Measurements from ENCODE around the gene TMEM201. TPM values are rescaled to one million over a fixed set of nuclear protein-coding genes. Genes with fewer than 3 reads are reported as not detected.
"Not testable (repeated sequence)": the region's sequence is repeated elsewhere in the genome, so short reads cannot be mapped to it uniquely, and the experiment has no call there.

Gene TMEM201
- polyA plus RNA-seq, 2 of the 4 experiments (the other 2 are of a cell fraction) = 1.9 to 8.7 TPM

GRCh38 chr1:9621032-9621431 lies 32.3 kb downstream of the TMEM201 start:
- Histone ChIP-seq H3K9me3 (no peaks in the 10 kb centered on the region), H3K4me1 (no peaks in the 10 kb centered on the region), H3K4me3 (no peak overlapping the region), H3K27ac (no peak overlapping the region), H3K4me2 (no peak overlapping the region)
- DNase-seq (ENCODE audit: low read depth in 1 of 2, low spot score in 1 of 2) (no peak), FAIRE-seq (no peak), ATAC-seq (no peak)
- CTCF ChIA-PET = no interaction called here
- POLR2A ChIA-PET = no interaction called here
- TF ChIP-seq CHD2 (IDR thresholded peaks at IDR 0.05; ENCODE audit: low read length, partially characterized antibody) (no peak), CHD4 (IDR thresholded peaks at IDR 0.05; ENCODE audit: borderline replicate concordance) (no peak), ESRRA (IDR thresholded peaks at IDR 0.05; ENCODE audit: borderline replicate concordance, low read length) (no peak), HOXB13 (CRISPR knock-in tag; IDR thresholded peaks at IDR 0.05; ENCODE audit: low read depth) (no peak), ZSCAN20 (CRISPR knock-in tag; IDR thresholded peaks at IDR 0.05) (no peak), KDM1A (IDR thresholded peaks at IDR 0.05; ENCODE audit: low read depth) (no peak), SREBF2 (IDR thresholded peaks at IDR 0.05) (no peak), CBX2 (IDR thresholded peaks at IDR 0.05; ENCODE audit: borderline replicate concordance, low read depth) (no peak), TP53 (CRISPR knock-in tag; IDR thresholded peaks at IDR 0.05) (no peak), EP300 (IDR thresholded peaks at IDR 0.05) (no peak), PHF8 (IDR thresholded peaks at IDR 0.05; ENCODE audit: borderline replicate concordance, low read depth) (no peak), POLR2A (IDR thresholded peaks at IDR 0.05; ENCODE audit: low read length) (no peak), RFX5 (IDR thresholded peaks at IDR 0.05) (no peak)

GRCh38 chr1:9624081-9624480 lies 35.4 kb downstream of the TMEM201 start:
- CTCF ChIA-PET = interaction anchor here (0.7 to 1.3 kb wide), 2 partner anchors 66 to 183 kb away, joined by 3 to 4 read pairs; no protein-coding TSS in a partner anchor
- Histone ChIP-seq H3K4me3 (no peak overlapping the region), H3K4me2 (no peak overlapping the region), H3K27ac (no peak overlapping the region), H3K9me3 (no peaks in the 10 kb centered on the region), H3K4me1 (no peaks in the 10 kb centered on the region)
- DNase-seq (ENCODE audit: low read depth in 1 of 2, low spot score in 1 of 2) (no peak), ATAC-seq (no peak), FAIRE-seq (no peak)
- WGBS (ENCODE audit: missing lambda C conversion rate) = 66% methylated on average over 2 of the region's 2 CpGs
- TF ChIP-seq, protein P1, sequence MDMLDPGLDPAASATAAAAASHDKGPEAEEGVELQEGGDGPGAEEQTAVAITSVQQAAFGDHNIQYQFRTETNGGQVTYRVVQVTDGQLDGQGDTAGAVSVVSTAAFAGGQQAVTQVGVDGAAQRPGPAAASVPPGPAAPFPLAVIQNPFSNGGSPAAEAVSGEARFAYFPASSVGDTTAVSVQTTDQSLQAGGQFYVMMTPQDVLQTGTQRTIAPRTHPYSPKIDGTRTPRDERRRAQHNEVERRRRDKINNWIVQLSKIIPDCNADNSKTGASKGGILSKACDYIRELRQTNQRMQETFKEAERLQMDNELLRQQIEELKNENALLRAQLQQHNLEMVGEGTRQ (IDR thresholded peaks at IDR 0.05) = no peak
- TF ChIP-seq HEYL (CRISPR knock-in tag; IDR thresholded peaks at IDR 0.05) (no peak), CHD4 (IDR thresholded peaks at IDR 0.05; ENCODE audit: borderline replicate concordance) (no peak), PHF8 (IDR thresholded peaks at IDR 0.05; ENCODE audit: borderline replicate concordance, low read depth) (no peak), JUN (IDR thresholded peaks at IDR 0.05) (no peak), SMC3 (IDR thresholded peaks at IDR 0.05) (no peak), HES2 (IDR thresholded peaks at IDR 0.05) (no peak), EP300 (IDR thresholded peaks at IDR 0.05) (no peak), RNF2 (IDR thresholded peaks at IDR 0.05; ENCODE audit: borderline replicate concordance, low read depth) (no peak)
- POLR2A ChIA-PET = no interaction called here

- FAIRE-seq; H3K4me1 ChIP-seq; POLR2A ChIA-PET; H3K4me2 ChIP-seq; DNase-seq (ENCODE audit: low read depth in 1 of 2, low spot score in 1 of 2); H3K4me3 ChIP-seq; H3K9me3 ChIP-seq; H3K27ac ChIP-seq; ATAC-seq: not testable (repeated sequence)
- CTCF ChIA-PET = interaction anchor here (0.7 to 4.6 kb wide), 8 partner anchors 9 to 244 kb away, joined by 3 to 32 read pairs (median 20); no protein-coding TSS in a partner anchor
- whole genome bisulfite sequencing (ENCODE audit: missing lambda C conversion rate) = 93% methylated on average over 3 of the region's 3 CpGs
Measured at GRCh38 chr1:9625030-9625429, 36.3 kb downstream of the TMEM201 start.

DNA sequence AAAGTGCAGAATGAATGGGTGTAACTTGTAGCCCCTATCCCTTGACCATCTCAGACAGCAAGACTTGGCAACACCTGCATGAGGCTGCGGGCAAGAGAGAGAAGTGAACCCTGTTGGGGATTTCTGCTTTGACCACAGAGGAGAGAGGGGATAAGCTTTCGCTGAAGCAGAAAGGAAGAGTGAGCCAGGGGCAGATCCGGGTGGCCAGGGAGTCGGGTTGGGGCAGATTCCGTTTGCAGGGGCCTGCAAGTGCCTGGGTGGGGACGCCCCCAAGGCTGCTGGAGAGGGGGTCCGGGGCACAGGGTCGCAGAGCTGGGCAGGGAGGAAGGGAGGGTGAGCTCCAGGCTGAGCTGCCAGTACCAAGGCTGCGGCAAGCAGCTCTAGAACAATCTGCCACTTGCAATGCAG lies 37.5 kb downstream of the TMEM201 start:
- WGBS (ENCODE audit: missing lambda C conversion rate) = 39% methylated on average over 7 of the region's 9 CpGs
- DNase-seq (ENCODE audit: low read depth in 1 of 2, low spot score in 1 of 2) (no peak), ATAC-seq (peak in 1 of 2 experiments; percentile 4; a peak in 2 of 6 replicates), FAIRE-seq (no peak)
- ChIA-PET POLR2A (interaction anchor here (1.0 kb wide), 1 partner anchor 62 kb away, joined by 3 read pairs; no protein-coding TSS in a partner anchor), CTCF (interaction anchor here (0.6 to 4.6 kb wide), 48 partner anchors 8 to 1097 kb away, joined by 3 to 37 read pairs (median 5); partner anchors contain the start of gene PIK3CD)
- Histone ChIP-seq H3K4me2 (peak overlapping the region; percentile 80), H3K27ac (peak overlapping the region in 1 of 2 experiments; percentile 70; a peak in 4 of 6 replicates), H3K4me1 (no peaks in the 10 kb centered on the region), H3K9me3 (no peaks in the 10 kb centered on the region), H3K4me3 (peak overlapping the region; percentile 53)
- no peak for TF ChIP-seq RNF2 (IDR thresholded peaks at IDR 0.05; ENCODE audit: borderline replicate concordance, low read depth)
- TF ChIP-seq HDAC2 (IDR thresholded peaks at IDR 0.05) = no peak
- TF ChIP-seq HOXB5 (CRISPR knock-in tag; IDR thresholded peaks at IDR 0.05) = no peak
- TF ChIP-seq ELK1 (IDR thresholded peaks at IDR 0.05; ENCODE audit: low read depth, low read length) = no peak
- no peak for TF ChIP-seq PBX3 (IDR thresholded peaks at IDR 0.05)
- no peak for TF ChIP-seq JUN (IDR thresholded peaks at IDR 0.05)
- TF ChIP-seq REST (IDR thresholded peaks at IDR 0.05) = no peak
- no peak for TF ChIP-seq KDM1A (IDR thresholded peaks at IDR 0.05; ENCODE audit: low read depth)
- TF ChIP-seq CBX8 (IDR thresholded peaks at IDR 0.05) = no peak
- TF ChIP-seq ZSCAN20 (CRISPR knock-in tag; IDR thresholded peaks at IDR 0.05) = no peak

All from A549 (cell line).